SK-N-SH treated with all-trans-retinoic acid at 6 μM for 48 hours (cell line): Measurements from ENCODE around the gene PERM1.

Source experiments
- ATAC-seq: fragments of 200-7000 bp; cut with Tn5 transposase; 3 replicates; pipeline ENCODE4 v1.9.1; 2020; ENCODE audit warnings: mild to moderate bottlenecking, moderate library complexity
- ARNTL ChIP-seq: fragments of 450-650 bp; formaldehyde crosslinking; IDR thresholded peaks from 2 replicates; pipeline ENCODE4 v1.5.0; 2020; ENCODE audit warnings: low read depth, mild to moderate bottlenecking, moderate library complexity, borderline replicate concordance
- BACH2 ChIP-seq: fragments of 250-450 bp; sonication (Bioruptor Pico); IDR thresholded peaks from 2 replicates; pipeline ENCODE4 v1.9.0; 2021; ENCODE audit warnings: mild to moderate bottlenecking, borderline replicate concordance
- CREB5 ChIP-seq: fragments of 250-450 bp; sonication (Bioruptor Pico); IDR thresholded peaks from 2 replicates; pipeline ENCODE4 v1.5.1; 2020; ENCODE audit warnings: low read depth, mild to moderate bottlenecking, moderate library complexity
- CSRNP3 ChIP-seq: fragments of 250-450 bp; sonication (Bioruptor Pico); IDR thresholded peaks from 2 replicates; pipeline ENCODE4 v1.5.1; 2021; ENCODE audit warnings: mild to moderate bottlenecking, moderate library complexity
- ESRRG ChIP-seq: fragments of 250-450 bp; sonication (Bioruptor Pico); IDR thresholded peaks from 2 replicates; pipeline ENCODE4 v1.6.1; 2021; ENCODE audit warnings: mild to moderate bottlenecking
- GLIS3 ChIP-seq: fragments of 250-450 bp; sonication (Bioruptor Pico); IDR thresholded peaks from 2 replicates; pipeline ENCODE4 v1.5.0; 2020; ENCODE audit warnings: mild to moderate bottlenecking, moderate library complexity
- ISL1 ChIP-seq: fragments of 250-450 bp; sonication (Bioruptor Pico); IDR thresholded peaks from 2 replicates; pipeline ENCODE4 v2.1.2; 2022; ENCODE audit warnings: mild to moderate bottlenecking, moderate library complexity
- PATZ1 ChIP-seq: fragments of 250-450 bp; sonication (Bioruptor Pico); IDR thresholded peaks from 2 replicates; pipeline ENCODE4 v1.8.0; 2020; ENCODE audit warnings: mild to moderate bottlenecking, moderate library complexity, borderline replicate concordance
- RARB ChIP-seq: fragments of 250-450 bp; sonication (Bioruptor Pico); IDR thresholded peaks from 2 replicates; pipeline ENCODE4 v1.8.0; 2021; ENCODE audit warnings: mild to moderate bottlenecking, moderate library complexity
- SNAI2 ChIP-seq: fragments of 250-450 bp; sonication (Bioruptor Pico); IDR thresholded peaks from 2 replicates; pipeline ENCODE4 v1.5.0; 2020; ENCODE audit warnings: mild to moderate bottlenecking, moderate library complexity
- TCF4 ChIP-seq: fragments of 250-450 bp; sonication (Bioruptor Pico); IDR thresholded peaks from 2 replicates; pipeline ENCODE4 v1.8.0; 2021; ENCODE audit warnings: mild to moderate bottlenecking, moderate library complexity, borderline replicate concordance
- TOX ChIP-seq: fragments of 250-450 bp; sonication (Bioruptor Pico); IDR thresholded peaks from 2 replicates; pipeline ENCODE4 v1.8.0; 2021; ENCODE audit warnings: mild to moderate bottlenecking, moderate library complexity, borderline replicate concordance
- ZFP3 ChIP-seq: fragments of 250-450 bp; sonication (Bioruptor Pico); IDR thresholded peaks from 2 replicates; pipeline ENCODE4 v1.5.0; 2020; ENCODE audit warnings: mild to moderate bottlenecking, moderate library complexity
- ZFP30 ChIP-seq: fragments of 450-650 bp; formaldehyde crosslinking; IDR thresholded peaks from 2 replicates; pipeline ENCODE4 v1.5.0; 2022; ENCODE audit warnings: mild to moderate bottlenecking, moderate library complexity
- ZNF70 ChIP-seq: fragments of 450-650 bp; formaldehyde crosslinking; IDR thresholded peaks from 2 replicates; pipeline ENCODE4 v1.5.0; 2020; ENCODE audit warnings: mild to moderate bottlenecking, moderate library complexity

The PERM1 gene

DNA sequence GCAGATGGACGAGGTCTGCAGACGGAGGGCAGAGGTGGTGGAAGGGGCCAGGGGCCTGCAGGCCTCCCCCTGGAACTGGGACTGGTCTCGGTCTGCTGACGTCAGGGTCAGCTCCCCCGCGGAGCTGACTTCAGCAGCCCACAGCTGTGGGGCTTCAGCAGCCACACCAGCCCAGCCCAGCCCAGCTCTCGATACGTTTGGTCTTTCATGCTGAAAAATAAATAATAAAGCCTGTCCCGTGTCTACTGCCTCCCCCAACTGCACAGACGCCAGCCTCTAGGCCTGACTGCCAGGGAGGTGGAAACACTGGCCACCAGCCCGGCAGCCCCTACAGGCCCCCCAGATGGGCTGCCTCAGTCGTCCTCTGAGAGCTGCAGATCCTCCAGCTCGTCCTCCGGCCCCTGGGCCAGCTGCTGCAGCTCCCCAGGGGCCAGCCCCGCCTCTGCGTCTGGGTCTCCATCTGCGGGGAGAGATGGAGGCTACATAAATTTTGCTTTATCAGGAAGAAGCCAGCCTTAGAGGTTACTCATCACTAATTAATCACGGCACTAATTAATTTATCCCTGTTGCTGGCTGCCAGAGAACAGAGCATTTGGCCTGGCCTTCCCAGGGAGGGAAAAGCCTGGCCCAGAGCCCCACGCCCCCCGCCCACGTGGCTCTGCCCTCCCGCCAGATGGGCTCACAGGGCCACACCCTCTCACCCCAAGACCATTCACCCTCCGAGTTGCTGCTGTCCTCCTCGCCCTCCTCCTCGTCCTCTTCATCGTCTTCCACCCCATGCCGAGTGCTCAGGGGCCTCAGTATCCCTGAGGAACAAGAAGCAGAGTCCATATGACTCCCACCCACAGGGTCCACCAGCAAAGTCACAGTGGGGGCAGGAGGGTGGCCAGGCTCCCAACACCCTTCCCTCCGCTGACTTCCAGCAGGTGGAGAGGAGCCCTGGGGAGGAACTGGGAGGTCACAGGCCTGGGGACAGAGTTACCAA lies 37.3 kb downstream of the PERM1 start:
- TF ChIP-seq CREB5, result 0 out of 2 replicates have a peak, but pooled peaks have one; percentile 23
- peak; percentile 63; the same call in 1 of the 2 replicates for TF ChIP-seq PATZ1 (CRISPR knock-in tag)
- TF ChIP-seq ISL1 (CRISPR knock-in tag), result no peak
- TF ChIP-seq TCF4, result peak; percentile 43
- 0 out of 2 replicates have a peak, but pooled peaks have one; percentile 44 for TF ChIP-seq ZFP3 (CRISPR knock-in tag)
- peak; percentile 2 for ATAC-seq

DNA sequence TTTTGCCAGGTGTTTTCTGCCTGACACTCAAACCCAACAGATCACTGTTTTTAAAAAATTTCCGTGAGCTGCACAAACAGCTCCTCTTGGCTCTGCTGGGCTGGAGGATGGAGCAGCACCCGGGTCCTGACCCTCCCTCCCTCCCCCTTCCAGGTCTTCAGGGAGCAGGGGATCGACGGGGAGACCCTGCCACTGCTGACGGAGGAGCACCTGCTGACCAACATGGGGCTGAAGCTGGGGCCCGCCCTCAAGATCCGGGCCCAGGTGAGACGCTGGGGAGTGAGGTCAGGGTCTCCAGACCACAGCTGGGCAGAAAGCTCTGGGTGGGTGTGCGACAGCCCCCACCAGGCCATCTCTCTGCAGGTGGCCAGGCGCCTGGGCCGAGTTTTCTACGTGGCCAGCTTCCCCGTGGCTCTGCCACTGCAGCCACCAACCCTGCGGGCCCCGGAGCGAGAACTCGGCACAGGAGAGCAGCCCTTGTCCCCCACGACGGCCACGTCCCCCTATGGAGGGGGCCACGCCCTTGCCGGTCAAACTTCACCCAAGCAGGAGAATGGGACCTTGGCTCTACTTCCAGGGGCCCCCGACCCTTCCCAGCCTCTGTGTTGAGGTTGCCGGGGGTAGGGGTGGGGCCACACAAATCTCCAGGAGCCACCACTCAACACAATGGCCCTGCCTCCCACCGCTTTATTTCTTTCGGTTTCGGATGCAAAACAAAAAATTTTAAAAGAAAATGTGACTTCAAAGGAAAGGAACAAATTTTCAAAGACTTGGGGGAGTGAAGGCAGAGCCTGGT lies 38.1 kb downstream of the PERM1 start:
- no peak for ATAC-seq
- TF ChIP-seq RARB (CRISPR knock-in tag), result no peak
- TF ChIP-seq ZFP30 (CRISPR knock-in tag), result no peak

DNA sequence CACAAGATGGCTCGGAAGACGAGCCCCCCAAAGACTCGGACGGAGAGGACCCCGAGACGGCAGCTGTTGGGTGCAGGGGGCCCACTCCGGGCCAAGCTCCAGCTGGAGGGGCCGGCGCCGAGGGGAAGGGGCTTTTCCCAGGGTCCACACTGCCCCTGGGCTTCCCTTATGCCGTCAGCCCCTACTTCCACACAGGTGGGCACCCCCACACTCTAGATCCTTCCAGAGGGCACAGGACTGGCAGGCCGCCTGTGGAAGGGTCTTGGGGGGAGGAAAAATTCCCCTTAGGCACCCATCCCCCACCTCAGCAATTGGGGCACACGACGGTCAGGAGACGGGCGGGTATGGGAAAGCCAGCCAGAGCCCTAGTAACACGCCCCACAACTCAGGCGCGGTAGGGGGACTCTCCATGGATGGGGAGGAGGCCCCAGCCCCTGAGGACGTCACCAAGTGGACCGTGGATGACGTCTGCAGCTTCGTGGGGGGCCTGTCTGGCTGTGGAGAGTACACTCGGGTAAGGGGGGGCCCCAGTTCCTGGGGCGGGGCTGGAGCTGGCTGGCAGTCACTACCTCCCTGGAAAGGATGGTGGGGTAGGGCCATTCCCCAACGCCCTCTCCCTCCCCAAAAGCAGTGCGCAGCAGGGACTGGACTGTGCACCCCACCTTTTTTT lies 38.9 kb downstream of the PERM1 start:
- no peak for ATAC-seq
- no peak for TF ChIP-seq RARB (CRISPR knock-in tag)
- 0 out of 2 replicates have a peak, but pooled peaks have one; percentile 4 for TF ChIP-seq GLIS3
- TF ChIP-seq ISL1 (CRISPR knock-in tag), result no peak
- TF ChIP-seq SNAI2, result no peak
- TF ChIP-seq BACH2 (CRISPR knock-in tag), result no peak
- no peak for TF ChIP-seq ARNTL (CRISPR knock-in tag)
- no peak for TF ChIP-seq ZNF70 (CRISPR knock-in tag)

DNA sequence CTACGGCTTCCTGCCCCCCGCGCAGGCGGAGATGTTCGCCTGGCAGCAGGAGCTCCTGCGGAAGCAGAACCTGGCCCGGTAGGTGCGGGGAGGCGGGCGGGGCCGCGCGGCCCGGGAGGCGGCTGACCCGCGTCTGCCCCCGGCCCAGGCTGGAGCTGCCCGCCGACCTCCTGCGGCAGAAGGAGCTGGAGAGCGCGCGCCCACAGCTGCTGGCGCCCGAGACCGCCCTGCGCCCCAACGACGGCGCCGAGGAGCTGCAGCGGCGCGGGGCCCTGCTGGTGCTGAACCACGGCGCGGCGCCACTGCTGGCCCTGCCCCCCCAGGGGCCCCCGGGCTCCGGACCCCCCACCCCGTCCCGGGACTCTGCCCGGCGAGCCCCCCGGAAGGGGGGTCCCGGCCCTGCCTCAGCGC lies 39.5 kb downstream of the PERM1 start:
- ATAC-seq, result no peak
- TF ChIP-seq ZFP30 (CRISPR knock-in tag) (no peak), CREB5 (no peak), BACH2 (CRISPR knock-in tag) (no peak), CSRNP3 (CRISPR knock-in tag) (no peak), TOX (CRISPR knock-in tag) (no peak), SNAI2 (no peak), GLIS3 (no peak), ESRRG (no peak), ZFP3 (CRISPR knock-in tag) (no peak), TCF4 (no peak), ARNTL (CRISPR knock-in tag) (no peak), ISL1 (CRISPR knock-in tag) (no peak), RARB (CRISPR knock-in tag) (no peak)
